Measurements from ENCODE around the gene PRAMEF33.
"Not testable (repeated sequence)": the region's sequence is repeated elsewhere in the genome, so short reads cannot be mapped to it uniquely, and the experiment has no call there.

- not testable (repeated sequence) for TF ChIP-seq CTCF, EZH2phosphoT487, EZH2 (IDR thresholded peaks at IDR 0.05)
Observed at GRCh38 chr1:13277016-13277415, 26.3 kb upstream of the PRAMEF33 start.
